ENCODE results near the gene OSBPL3. TPM values are rescaled to one million over a fixed set of nuclear protein-coding genes. Genes with fewer than 3 reads are reported as not detected.

Gene OSBPL3
- total RNA-seq, 1 donor from 2014 or later, result 17.2 TPM

DNA sequence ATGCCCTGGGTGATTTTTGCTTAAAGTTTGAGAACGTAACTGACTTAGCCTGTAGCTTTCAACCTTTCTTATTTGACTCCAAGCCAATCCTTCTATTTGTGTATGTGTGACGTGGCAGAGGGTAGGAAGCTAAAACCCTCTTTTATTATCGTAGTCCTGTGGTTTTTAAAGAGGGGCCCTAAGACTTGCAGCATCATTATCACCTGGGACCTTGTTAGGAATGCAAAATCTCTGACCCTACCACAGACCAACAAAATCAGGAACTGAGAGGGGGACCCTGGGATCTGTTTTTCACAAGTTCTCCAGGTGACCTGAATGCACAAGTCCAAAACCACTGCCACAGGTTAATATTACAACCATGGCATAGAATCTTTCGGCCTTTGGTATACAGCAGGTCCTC is 80.1 kb downstream of the OSBPL3 start:
- DNase-seq (ENCODE audit: low read depth in 2 of 2), result no peak

DNA sequence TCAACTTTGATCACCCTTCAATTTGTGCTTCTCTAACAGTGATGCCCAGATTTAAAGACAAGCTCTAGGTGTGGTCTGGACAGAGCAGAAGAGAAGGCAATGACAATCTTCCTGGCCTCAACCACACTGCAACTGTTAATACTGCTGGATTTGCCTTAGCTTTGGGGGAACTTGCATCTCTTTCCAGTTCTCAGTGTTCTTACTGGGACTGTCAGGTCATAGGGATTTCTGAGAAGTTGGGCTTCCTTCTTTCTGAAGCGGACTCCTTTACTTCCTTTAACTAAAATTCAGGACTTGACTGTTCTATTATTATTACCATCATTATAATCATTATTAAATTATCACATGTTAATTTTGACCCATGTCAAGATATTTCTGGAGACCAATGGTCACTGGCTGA is 80.8 kb downstream of the OSBPL3 start:
- DNase-seq (ENCODE audit: low read depth in 2 of 2), result no peak

DNA sequence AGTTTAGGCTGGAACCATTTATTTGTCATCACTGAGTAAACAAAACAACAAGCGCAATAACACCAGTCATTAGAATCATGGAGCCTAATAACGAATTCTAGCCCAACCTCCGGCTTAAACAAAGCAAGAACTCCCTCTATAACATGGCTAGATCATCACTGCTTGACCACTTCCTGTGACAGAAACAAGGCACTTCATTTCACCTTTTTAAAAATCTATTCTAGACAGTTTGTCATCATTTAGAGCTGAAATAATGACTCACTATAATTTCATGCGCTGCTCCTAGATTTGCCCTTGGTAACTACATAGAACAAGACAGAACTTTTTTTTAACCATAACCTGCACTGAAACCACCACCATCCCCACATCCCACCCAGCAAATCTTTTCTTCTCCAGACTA is 81.3 kb downstream of the OSBPL3 start:
- no peak for DNase-seq (ENCODE audit: low read depth in 2 of 2)

DNA sequence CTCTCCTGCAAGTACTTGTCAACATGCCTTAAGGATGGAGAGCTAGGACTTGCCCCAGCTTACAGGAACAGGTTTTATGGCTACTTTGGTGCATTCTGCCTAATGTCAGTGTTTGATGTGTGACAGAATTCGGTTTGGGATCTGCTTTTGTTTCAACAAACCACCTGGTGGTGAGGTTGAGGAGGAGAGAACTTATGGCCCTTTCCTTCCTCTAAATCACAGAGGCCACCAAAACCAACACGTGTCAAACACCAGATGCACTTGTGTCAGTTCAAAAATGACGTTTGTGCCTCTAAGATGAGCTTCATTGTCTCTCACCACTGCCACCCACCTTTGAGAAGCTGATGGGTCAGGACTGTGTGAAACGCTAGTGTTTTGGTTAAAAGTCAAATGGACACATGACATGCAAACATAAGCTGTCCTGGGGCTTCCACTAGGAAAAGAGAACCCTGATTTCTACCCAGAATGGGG is 83.9 kb downstream of the OSBPL3 start:
- DNase-seq (ENCODE audit: low read depth in 2 of 2), result no peak

DNA sequence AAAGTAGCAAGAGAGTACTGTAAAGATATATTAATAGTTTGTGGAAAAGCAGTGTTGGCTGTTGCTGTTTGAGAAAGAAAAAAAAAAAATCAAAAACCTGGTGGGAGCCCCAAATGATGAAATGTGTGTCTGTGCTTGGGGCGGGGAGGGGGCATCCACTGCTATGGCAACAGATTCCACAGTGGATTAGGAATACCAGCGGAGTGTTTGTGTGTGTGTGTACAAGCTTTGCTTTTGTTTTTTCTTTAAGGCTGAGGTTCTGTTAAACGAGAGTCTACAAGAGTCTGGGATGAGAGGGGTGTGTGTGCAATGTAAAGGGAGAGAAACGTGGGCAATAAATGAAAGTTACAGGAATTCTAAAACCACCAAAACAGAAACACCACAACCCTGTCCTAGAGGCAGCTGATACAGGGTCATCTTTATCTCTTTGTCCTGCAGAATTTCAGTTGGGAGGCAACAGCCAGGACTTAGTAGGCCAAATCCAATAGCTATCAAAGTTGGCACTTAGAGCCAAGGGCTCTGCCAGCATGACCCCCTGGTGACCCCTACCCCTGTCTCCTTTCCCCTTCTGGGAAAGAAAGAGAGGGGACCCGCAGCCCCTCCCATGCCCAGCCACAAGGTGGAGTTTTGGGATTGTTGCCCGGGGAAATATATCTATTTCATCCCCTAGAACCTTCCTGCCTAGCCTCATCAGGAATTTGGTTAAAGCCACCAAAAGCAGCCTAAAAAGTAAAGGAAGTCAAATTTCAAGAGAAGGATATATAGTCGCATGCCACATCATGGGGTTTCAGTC is 85.4 kb downstream of the OSBPL3 start:
- no peak for DNase-seq (ENCODE audit: low read depth in 2 of 2)

DNA sequence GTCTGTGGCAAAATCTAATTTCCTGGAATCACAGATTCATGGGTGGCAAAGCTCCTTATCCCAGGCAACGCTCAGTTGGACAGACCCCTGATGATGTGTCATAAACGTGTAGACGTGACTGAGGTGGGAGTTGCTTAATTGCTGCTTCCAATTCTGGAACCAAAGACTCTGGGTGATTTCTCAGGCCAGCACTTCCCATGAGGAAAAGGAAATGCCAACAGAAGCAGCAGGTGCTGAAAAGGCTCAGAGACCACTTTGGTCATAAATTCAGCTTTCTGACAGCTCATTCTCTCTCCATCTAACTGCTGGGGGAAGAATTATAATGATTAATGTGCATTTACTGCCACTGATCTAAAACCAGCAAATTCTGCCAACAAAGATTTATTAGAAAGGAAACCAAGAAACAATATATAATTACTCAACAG is 88.7 kb downstream of the OSBPL3 start:
- no peak for DNase-seq (ENCODE audit: low read depth in 2 of 2)

DNA sequence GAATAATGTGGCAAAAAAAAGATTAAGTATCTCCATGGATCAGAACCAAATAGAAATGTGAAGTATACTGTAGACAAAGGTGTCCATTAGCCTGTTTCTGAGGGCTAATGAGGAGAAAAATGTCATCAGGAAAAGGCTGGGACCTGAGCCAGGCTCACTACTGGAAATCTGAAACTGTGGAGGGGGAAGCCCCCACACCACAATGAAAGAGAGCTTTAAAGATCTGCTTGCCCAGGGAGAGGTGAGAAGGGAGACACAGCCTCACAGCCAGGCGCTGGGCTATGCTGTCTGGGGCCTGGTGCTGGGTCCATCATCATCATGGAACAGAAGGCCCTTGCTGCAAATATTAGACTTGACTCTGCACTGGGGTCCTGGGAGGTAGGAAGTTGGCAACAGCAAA is 90.4 kb downstream of the OSBPL3 start:
- peak in 1 of 2 donors; percentile 73 for DNase-seq (ENCODE audit: low read depth in 2 of 2)

DNA sequence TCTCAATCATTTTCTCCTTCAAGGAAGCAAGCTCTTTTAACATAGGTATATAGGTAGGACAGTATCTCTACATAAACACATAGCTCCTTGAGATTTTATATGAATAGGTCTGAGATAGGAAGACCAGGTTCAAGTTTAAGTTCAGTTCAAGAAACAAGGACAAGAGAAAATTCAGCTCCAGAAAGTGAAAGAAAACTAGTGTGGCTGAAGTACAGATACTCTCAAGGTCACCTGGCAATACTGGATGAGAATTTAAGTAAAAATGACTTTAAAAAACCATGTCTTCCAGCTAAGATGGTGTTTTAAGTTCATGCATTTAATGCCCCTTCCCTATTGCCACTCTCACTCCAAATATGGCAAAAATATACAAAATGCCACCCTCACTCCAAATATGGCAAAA is 91.3 kb downstream of the OSBPL3 start:
- DNase-seq (ENCODE audit: low read depth in 2 of 2), result no peak

DNA sequence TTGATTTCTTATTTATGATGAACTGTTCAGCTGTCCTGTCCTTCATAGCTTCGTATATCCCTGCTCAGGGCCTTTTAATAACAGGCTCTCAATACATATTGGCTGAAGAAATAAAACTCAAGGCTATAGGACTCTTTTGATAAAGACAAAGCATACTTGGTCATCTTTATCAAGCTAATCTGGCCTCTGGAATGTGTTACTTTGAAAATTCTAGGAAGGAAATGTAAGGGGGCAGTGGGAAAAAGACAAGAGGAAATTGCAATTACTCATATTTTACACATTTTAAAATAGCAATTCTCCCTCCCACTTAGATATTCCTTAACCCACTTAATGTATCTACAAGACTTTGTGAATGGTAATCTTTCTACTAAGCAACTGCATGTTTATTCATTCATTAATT is 94.3 kb downstream of the OSBPL3 start:
- peak in 1 of 2 donors; percentile 28 for DNase-seq (ENCODE audit: low read depth in 2 of 2)

DNA sequence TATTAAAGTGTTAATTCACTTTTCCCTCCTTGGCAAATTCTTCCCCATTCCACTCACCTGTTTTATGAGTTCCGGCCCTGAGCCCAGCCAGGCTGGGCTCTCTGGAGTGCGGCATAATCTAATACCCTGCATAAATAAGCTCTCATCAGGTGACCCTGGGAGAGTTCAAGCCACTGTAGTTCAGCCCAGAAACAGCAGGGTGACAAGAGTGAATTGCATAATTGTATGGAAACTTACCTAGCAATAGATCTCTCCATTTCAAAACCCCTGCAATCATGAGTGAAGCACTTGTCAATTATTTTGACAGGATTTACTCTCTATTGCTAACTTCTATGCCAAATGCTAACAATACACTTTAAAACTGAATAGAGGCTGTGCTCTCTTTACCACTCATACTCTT is 94.7 kb downstream of the OSBPL3 start:
- no peak for DNase-seq (ENCODE audit: low read depth in 2 of 2)

DNA sequence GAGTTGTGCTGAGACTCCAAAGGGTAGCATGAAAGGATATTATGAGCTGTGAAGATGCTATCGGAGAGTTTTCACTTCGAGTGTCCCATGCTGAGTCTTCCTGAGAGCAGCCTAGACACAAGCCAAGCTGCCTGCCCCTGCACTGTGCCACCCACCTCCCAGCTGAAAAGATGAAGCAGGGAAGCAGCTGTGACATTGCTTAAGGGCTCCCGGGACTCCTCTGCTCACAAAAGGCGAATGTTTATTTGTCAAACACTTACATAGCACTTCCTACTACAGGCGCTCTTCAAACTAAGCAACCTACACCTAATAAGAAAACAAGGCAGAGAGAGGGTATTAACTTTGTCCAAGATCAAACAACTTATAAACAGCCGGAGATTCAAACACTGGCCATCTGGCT is 95.6 kb downstream of the OSBPL3 start:
- DNase-seq (ENCODE audit: low read depth in 2 of 2), result no peak

DNA sequence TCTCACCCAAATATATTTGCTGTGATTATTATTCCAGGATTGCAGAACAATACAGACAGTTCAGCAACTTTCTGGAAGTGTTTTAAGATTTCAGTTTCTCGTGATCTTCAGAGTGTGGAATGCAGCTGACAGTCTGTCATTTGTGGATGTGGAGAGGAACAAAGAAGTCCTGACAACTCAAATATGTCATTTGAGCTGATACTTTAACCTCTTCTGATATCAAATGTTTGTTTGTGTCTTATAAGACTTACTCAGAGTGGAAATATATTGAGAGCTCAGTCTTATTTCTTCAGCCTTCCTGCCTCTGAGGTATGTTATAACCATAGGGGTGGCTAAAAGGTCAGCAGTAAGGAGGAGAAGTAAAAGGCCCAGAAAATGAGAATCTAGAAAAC is 96.4 kb downstream of the OSBPL3 start:
- DNase-seq (ENCODE audit: low read depth in 2 of 2), result no peak

DNA sequence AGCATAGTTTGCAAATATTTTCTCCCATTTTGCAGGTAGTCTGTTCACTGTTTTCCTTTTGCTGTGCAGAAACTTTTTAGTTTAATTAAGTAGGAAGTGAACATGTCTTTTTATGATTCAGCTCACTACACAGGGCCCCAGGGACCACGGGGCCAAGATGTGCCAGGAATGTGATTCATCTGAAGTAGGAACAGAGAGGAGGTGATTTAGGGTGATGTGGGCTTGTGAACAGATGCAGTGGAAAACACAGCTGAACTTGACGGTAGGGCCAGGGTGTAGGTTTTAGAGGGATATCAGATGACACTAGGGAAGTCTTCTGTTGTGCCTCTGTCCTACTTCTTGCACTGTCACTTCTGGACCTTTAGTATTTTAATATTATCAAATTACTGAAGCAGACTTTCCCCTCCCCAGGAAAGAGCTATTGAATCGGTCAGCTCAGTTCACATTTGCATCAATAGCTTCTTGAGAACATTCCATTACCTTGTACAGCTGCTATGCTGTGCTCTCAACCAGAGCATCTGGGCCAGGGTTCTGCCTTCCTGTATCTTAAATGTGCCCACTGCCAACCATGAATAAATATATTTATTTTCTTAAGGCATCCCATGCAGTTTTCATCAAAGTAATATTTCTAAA is 96.9 kb downstream of the OSBPL3 start:
- DNase-seq (ENCODE audit: low read depth in 2 of 2), result peak in 1 of 2 donors; percentile 67

DNA sequence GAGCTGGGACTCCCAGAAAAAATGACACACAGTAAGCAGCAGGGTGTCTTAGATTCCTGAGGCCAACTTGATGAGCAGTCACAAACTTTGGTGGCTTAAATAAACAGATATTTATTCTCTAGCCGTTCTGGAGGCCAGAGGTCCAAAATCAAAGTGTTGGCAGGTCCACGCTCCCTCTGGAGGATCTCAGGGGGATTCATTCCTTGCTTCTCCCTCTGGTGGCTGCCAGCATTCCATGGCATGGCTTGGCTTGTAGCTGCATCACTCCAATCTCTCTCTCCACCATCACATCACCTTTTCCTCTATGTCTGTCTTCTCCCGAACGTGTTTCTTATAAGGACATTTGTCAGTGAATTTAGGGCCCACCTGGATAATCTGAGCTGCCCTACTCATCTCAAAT is 98.4 kb downstream of the OSBPL3 start:
- no peak for DNase-seq (ENCODE audit: low read depth in 2 of 2)

DNA sequence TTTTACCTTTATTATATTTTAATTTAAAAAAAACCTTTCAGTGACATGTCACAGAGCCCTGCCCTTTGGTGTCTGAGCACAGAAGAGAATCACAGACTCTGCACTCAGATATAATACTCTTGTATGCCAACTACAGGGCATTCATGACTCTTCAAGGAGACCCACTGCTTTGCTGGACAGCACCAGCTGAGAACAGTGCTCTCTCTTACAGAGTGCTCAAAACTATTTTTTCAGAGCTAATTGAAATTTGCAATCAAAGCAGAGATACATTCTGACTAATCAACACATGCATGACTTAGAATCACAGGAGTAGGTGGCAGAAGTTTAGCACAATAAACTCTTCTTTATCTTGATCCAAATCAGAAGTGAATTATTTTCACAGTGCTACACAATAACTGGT is 99.1 kb downstream of the OSBPL3 start:
- DNase-seq (ENCODE audit: low read depth in 2 of 2), result no peak

DNA sequence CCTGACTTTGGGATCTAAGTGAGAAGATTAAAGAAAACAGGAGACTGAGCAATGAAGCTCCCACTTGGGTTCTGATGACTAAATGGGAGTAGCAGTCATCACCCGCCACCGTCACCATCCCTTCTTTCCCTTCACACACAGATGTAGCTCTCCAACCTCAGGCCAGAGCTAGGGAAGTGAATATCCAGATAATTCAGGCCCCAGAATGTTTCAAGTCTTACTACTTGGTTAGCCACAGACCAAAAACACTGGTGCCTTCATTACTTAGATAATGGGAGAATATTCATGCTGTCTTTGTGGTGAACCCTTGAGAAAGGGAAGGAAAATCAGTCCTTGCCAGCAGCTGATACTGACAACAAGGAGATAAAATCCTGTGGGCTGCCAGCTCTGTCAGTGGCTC is 100.7 kb downstream of the OSBPL3 start:
- no peak for DNase-seq (ENCODE audit: low read depth in 2 of 2)

DNA sequence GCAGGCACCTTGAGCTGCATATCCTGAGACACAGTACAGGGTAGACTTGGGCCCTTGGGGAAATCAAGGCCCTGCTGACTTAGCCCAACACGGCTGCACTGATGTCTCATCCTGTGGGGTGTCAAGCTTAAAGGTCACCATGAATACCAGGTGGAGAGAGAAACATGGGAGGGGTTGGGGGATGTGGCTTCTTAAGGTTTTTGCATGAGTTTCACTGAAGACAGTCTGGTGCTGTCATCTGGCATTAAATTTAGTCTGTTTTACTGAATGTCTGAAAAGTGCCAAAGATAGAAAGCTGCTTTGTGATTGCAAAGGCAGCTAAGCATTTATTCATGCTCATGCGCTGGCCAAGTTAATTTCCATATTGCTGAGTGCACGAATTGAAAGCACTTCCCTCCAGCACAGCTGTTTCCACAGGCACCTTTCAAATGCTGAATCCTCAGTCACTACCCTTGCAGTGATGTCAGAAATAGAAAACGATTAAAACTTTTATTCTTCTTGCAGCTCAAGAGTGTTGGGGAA is 102.1 kb downstream of the OSBPL3 start:
- DNase-seq (ENCODE audit: low read depth in 2 of 2), result peak in 1 of 2 donors; percentile 39

DNA sequence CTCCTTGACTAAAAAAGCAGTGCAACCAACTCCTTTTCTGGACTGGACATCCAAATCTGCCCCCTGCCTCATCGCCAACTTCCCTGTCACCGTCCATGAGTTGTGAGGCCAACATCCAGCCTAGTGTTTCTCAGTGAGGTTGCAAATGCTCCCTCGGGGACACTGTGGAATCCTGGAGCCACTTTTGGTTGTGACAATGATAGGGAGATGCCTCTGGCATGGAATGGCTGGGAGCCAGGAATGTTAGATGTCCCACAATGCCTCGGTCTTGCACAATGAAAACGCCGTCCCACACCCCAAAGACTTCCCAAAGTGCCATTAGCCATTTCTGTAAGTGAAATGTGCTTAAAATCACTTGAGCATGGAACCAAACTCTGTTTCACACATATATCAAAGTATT is 105.2 kb downstream of the OSBPL3 start:
- no peak for DNase-seq (ENCODE audit: low read depth in 2 of 2)

DNA sequence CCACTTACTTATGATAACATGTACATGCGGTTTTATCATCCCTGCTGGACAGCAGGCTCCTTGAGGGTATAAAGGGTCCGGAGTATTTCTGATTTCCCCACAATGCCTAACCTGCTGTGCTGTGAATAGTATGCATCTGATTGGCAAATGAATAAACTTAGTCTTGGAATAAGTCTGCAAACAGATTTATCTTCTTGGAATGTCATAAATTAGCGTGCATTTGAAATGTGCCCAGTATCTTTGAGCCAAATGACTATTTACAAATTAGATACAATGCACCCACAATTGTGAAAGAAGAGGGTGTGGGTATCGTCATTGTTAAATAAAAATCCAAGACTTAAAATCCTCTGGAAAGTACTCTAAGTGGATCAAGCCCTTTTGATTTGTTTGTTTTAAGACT is 106.0 kb downstream of the OSBPL3 start:
- no peak for DNase-seq (ENCODE audit: low read depth in 2 of 2)

DNA sequence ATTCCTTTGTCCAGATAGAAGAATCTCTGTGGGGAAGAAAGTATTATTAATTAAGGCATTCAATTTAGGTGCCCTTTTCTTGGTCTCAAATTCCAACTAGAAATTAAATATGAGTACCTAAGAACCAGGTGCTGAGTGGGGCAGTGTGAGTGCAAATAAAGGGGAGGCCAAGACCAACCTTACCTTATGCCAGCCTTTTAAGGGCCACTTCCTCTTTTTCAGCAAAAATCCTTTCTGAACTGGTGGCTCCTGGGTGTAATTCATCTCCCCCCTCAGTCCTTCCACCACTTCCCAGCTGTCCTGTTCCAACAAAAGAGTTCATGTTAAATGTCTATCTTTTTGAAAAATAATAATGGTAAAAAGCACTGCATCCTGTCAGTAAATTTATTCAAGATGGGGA is 108.2 kb downstream of the OSBPL3 start:
- DNase-seq (ENCODE audit: low read depth in 2 of 2), result no peak

DNA sequence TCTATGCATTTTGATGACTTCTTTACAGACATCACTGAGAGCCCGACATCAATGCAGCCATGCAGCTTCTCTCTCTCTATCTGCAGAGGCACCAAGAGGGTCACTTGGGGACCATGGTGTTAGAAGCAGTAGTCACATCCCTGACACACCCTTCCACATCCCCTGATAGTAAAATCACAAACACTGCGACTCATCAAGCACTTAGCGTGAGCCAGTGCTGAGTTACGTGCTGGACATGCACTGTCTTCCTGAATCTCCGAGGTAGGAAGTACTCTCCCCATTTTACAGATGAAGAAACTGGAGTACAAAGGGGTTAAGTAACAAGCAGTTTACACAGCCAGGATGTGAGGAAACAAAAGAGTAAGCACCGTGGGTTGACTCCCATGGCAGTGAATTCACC is 109.2 kb downstream of the OSBPL3 start:
- no peak for DNase-seq (ENCODE audit: low read depth in 2 of 2)

DNA sequence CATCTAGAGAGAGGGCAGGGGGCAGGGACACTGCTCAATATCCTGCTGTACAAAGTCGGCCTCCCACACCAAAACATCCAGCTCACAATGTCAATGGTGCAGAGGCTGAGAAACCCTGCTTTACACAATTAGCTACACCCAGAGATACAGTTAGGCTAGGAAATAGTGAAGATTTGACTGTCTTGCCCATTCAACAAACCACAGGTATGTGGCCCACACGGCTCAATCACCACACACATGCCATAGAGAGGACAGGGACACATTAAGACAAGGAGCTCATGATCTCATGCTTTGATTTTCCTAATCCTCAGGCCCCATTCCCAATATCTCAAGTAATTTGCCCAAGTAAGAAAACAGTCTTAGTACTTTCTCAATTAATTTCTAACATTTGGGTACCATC is 110.4 kb downstream of the OSBPL3 start:
- no peak for DNase-seq (ENCODE audit: low read depth in 2 of 2)

DNA sequence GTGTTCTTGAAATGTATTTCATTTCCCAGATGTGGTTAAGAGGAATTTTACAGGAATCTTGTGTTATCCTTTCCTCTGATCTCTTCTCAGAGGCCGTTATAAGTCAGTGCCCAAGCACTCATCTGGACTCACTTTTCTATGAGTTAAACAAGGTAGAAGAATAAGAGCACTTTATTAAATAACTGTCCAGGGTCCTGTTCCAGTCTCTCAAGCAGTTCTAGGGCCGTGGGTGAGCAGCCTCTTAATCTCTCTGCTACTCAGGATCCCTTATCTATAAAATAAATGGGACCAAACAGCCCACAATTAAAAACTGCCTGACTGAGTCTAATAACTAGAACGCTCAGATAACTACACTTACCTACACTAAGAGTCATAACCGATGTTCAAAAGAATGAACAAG is 111.2 kb downstream of the OSBPL3 start:
- no peak for DNase-seq (ENCODE audit: low read depth in 2 of 2)
